IMR-90 (cell line): Measurements from ENCODE around the gene TCF12. TPM values are rescaled to one million over a fixed set of nuclear protein-coding genes. Genes with fewer than 3 reads are reported as not detected.

Source experiments
- ATAC-seq: fragments of 200-7000 bp; cut with Tn5 transposase; 2 replicates; pipeline ENCODE4 v1.9.1; 2020; ENCODE audit warnings: low read depth, mild to moderate bottlenecking, moderate library complexity
- BruUV-seq: library from RNA; stranded (reverse); fragments of 400-500 nt; replicated peaks from 2 replicates; lab custom pipeline; 2021; lab: Mats Ljungman, UMichigan
- CTCF ChIA-PET: fragments of 300-600 bp; formaldehyde crosslinking; extraction: SDS; loops from one replicate; lab custom pipeline; 2021; ENCODE audit warnings: antibody characterized with exemption; lab: Yijun Ruan, JAX
- POLR2A ChIA-PET: fragments of 300-600 bp; sonication (Branson Sonifier 250); formaldehyde crosslinking; loops from one replicate; lab custom pipeline; 2022; ENCODE audit warnings: antibody characterized with exemption; ENCODE audit not compliant: unreplicated experiment; lab: Charles Lee
- DNase-seq: peaks from one replicate; pipeline ENCODE4 v3.0.0; 2013
- H2AFZ ChIP-seq: replicated peaks from 2 replicates; pipeline ENCODE3; 2013; ENCODE audit warnings: low read length, mild to moderate bottlenecking; ENCODE audit not compliant: poor library complexity
- H2AK5ac ChIP-seq: 2 replicates; pipeline ENCODE4 v1.6.1; 2013; ENCODE audit warnings: low read depth, low read length, inconsistent platforms
- H2AK9ac ChIP-seq: replicated peaks from 2 replicates; pipeline ENCODE3; 2013; ENCODE audit warnings: mild to moderate bottlenecking, low read depth, low read length, moderate library complexity; ENCODE audit not compliant: poor library complexity
- H2BK120ac ChIP-seq: 2 replicates; pipeline ENCODE4 v1.6.1; 2013; ENCODE audit warnings: low read depth, low read length, inconsistent platforms
- H2BK15ac ChIP-seq: 3 replicates; pipeline ENCODE4 v1.6.1; 2013; ENCODE audit warnings: low read depth, low read length, inconsistent platforms
- H2BK20ac ChIP-seq: 2 replicates; pipeline ENCODE4 v1.6.1; 2013; ENCODE audit warnings: low read depth, mild to moderate bottlenecking, inconsistent platforms, low read length, moderate library complexity
- H2BK5ac ChIP-seq: 2 replicates; pipeline ENCODE4 v1.6.1; 2013; ENCODE audit warnings: mild to moderate bottlenecking, low read depth, low read length, inconsistent platforms; ENCODE audit not compliant: poor library complexity, severe bottlenecking
- H3K14ac ChIP-seq: replicated peaks from 2 replicates; pipeline ENCODE4 v1.6.1; 2013; ENCODE audit warnings: low read depth, low read length, inconsistent platforms
- H3K18ac ChIP-seq: 2 replicates; pipeline ENCODE4 v1.6.1; 2013; ENCODE audit warnings: low read depth, low read length, control low read depth
- H3K23ac ChIP-seq: 2 replicates; pipeline ENCODE4 v1.6.1; 2013; ENCODE audit warnings: low read depth, low read length, inconsistent platforms
- H3K27ac ChIP-seq: 2 replicates; pipeline ENCODE4 v1.5.1; 2013; ENCODE audit warnings: mild to moderate bottlenecking, control low read depth, low read length; ENCODE audit not compliant: insufficient read depth
- H3K27me3 ChIP-seq: 2 replicates; pipeline ENCODE4 v1.6.1; 2013; ENCODE audit warnings: low read length; ENCODE audit not compliant: control insufficient read depth, insufficient read depth
- H3K36me3 ChIP-seq: 2 replicates; pipeline ENCODE4 v1.6.1; 2013; ENCODE audit warnings: low read length, mixed read lengths; ENCODE audit not compliant: control insufficient read depth, insufficient read depth
- H3K4ac ChIP-seq: 2 replicates; pipeline ENCODE4 v1.6.1; 2013; ENCODE audit warnings: low read depth, low read length, inconsistent platforms
- H3K4me1 ChIP-seq: 2 replicates; pipeline ENCODE4 v1.6.1; 2013; ENCODE audit warnings: low read length, mixed read lengths; ENCODE audit not compliant: control insufficient read depth, insufficient read depth
- H3K4me2 ChIP-seq: 2 replicates; pipeline ENCODE4 v1.6.1; 2013; ENCODE audit warnings: low read depth, mild to moderate bottlenecking, control low read depth, low read length, moderate library complexity
- H3K4me3 ChIP-seq: 2 replicates; pipeline ENCODE4 v1.5.1; 2013; ENCODE audit warnings: low read depth, mild to moderate bottlenecking, control low read depth, low read length, moderate library complexity; ENCODE audit not compliant: insufficient read depth
- H3K56ac ChIP-seq: 2 replicates; pipeline ENCODE4 v1.6.1; 2013; ENCODE audit warnings: low read length, inconsistent platforms; ENCODE audit not compliant: insufficient read depth; ENCODE audit errors: extremely low read depth
- H3K79me1 ChIP-seq, 2 experiments: 2 replicates each; pipeline ENCODE4 v1.6.1; 2013; ENCODE audit warnings: low read length in 2 of 2, inconsistent platforms in 1 of 2, low read depth in 1 of 2
- H3K9ac ChIP-seq: 2 replicates; pipeline ENCODE4 v1.6.1; 2013; ENCODE audit warnings: low read depth, low read length, control low read depth
- H3K9me1 ChIP-seq: 2 replicates; pipeline ENCODE4 v1.6.1; 2013; ENCODE audit warnings: low read length, inconsistent platforms; ENCODE audit not compliant: insufficient read depth
- H3K9me3 ChIP-seq: 2 replicates; pipeline ENCODE4 v1.6.1; 2013; ENCODE audit warnings: low read length; ENCODE audit not compliant: control insufficient read depth, insufficient read depth
- H4K20me1 ChIP-seq: 2 replicates; pipeline ENCODE4 v1.6.1; 2013; ENCODE audit warnings: low read length, inconsistent platforms; ENCODE audit not compliant: insufficient read depth
- H4K5ac ChIP-seq: 2 replicates; pipeline ENCODE4 v1.6.1; 2013; ENCODE audit warnings: mild to moderate bottlenecking, low read depth, low read length, control low read depth
- H4K8ac ChIP-seq, 2 experiments: 2 replicates each; pipeline ENCODE4 v1.6.1; 2013; ENCODE audit warnings: low read depth in 2 of 2, low read length in 2 of 2, control low read depth in 1 of 2, inconsistent platforms in 1 of 2
- H4K91ac ChIP-seq: 2 replicates; pipeline ENCODE4 v1.6.1; 2013; ENCODE audit warnings: low read depth, low read length, inconsistent platforms; ENCODE audit not compliant: insufficient read depth
- CEBPB ChIP-seq: IDR thresholded peaks from 2 replicates; pipeline ENCODE4 v1.6.1; 2012; ENCODE audit warnings: low read depth, low read length, improper control_type of control experiment
- MAZ ChIP-seq: IDR thresholded peaks from 2 replicates; pipeline ENCODE4 v1.6.1; 2012; ENCODE audit warnings: low read depth, mild to moderate bottlenecking, low read length, improper control_type of control experiment, moderate library complexity, borderline replicate concordance
- WGBS, 2 experiments: methylation state at CpG; one replicate each; pipeline versions ENCODE4 v1.1.5 to v1.1.7; 2013; ENCODE audit warnings: missing lambda C conversion rate in 2 of 2; ENCODE audit not compliant: insufficient read length in 1 of 2; ENCODE audit errors: extremely low coverage in 2 of 2; 5-methylcytosine and 5-hydroxymethylcytosine counted together
- dilution Hi-C: fragments of 300-500 bp; cut with HindIII; formaldehyde crosslinking; loops from one replicate; pipeline ENCODE4 v1.14.3; 2018; ENCODE audit warnings: low sequenced_read_pairs; ENCODE audit not compliant: unreplicated experiment
- in situ Hi-C: fragments of 300-500 bp; cut with MboI; formaldehyde crosslinking; loops from 3 replicates; pipeline ENCODE4 v1.14.3; 2019; ENCODE audit warnings: low sequenced_read_pairs, inconsistent platforms, mixed read lengths
- intact Hi-C: fragments of 100-400 bp; cut with micrococcal nuclease; formaldehyde crosslinking; loops from 2 replicates; pipeline ENCODE4 v1.10.0; 2022
- polyA plus RNA-seq, 3 experiments: library from polyadenylated mRNA; depleted of rRNA; stranded (reverse); fragments of >200 nt; gene quantifications; 2 replicates each; pipeline ENCODE4 v1.2.3, GENCODE V29; 2012; ENCODE audit warnings: low replicate concordance in 1 of 3
- total RNA-seq: library from RNA; depleted of rRNA; stranded (reverse); fragments of >200 nt; gene quantifications from 2 replicates; pipeline ENCODE4 v1.2.3, GENCODE V29; 2012

Gene TCF12
- total and polyA plus RNA-seq, 2 of the 4 experiments (the other 2 are of a cell fraction), result 79.4 to 160 TPM

GRCh38 chr15:57018151-57018550 lies 99.7 kb downstream of the TCF12 start:
- ChIA-PET POLR2A (interaction anchor here (0.6 kb wide), 1 partner anchor 19 kb away, joined by 7 read pairs; no protein-coding TSS in a partner anchor), CTCF (no interaction called here)
- H3K4me2 ChIP-seq, result no peak overlapping the region
- no peak overlapping the region for H3K23ac ChIP-seq
- 0 out of 2 replicates have a peak overlapping the region, but pooled peaks have one; percentile 3 for H3K18ac ChIP-seq
- TF ChIP-seq CEBPB (0 out of 2 replicates have a peak, but pooled peaks have one; percentile 4), MAZ (no peak)
- H3K27me3 ChIP-seq, result no peaks in the 10 kb centered on the region
- H2BK120ac ChIP-seq, result no peak overlapping the region
- H3K27ac ChIP-seq, result no peak overlapping the region
- H2AFZ ChIP-seq, result no peak overlapping the region
- ATAC-seq (no peak; the same call in 1 of the 2 replicates), DNase-seq (no peak)
- 100% methylated on average over 2 of the region's 4 CpGs; no CpG with 5 or more reads in 1 of the 2 experiments for WGBS, 2 experiments
- H3K4me1 ChIP-seq, result peaks cover 7% of the 10 kb centered on the region
- H3K4me3 ChIP-seq, result no peak overlapping the region
- dilution Hi-C loops, result no loop called here
- H3K79me1 ChIP-seq, result peaks cover 51 to 81% of the 10 kb centered on the region in 2 experiments
- no peak overlapping the region for H2BK20ac ChIP-seq
- in situ Hi-C loops, result no loop called here
- no peaks in the 10 kb centered on the region; the same call in 1 of the 2 replicates for H3K36me3 ChIP-seq
- no peak overlapping the region for H3K56ac ChIP-seq
- H4K20me1 ChIP-seq, result peaks cover 45% of the 10 kb centered on the region
- H3K9me1 ChIP-seq, result peaks cover 20% of the 10 kb centered on the region; the same call in 1 of the 2 replicates
- no peak overlapping the region for H2BK5ac ChIP-seq
- H2BK15ac ChIP-seq, result no peak overlapping the region
- no peak overlapping the region for H3K4ac ChIP-seq
- no peak overlapping the region for H4K8ac ChIP-seq
- H3K9ac ChIP-seq, result no peak overlapping the region
- no peaks in the 10 kb centered on the region for H3K9me3 ChIP-seq
- H4K5ac ChIP-seq, result no peak overlapping the region
- H2AK9ac ChIP-seq, result no peak overlapping the region
- H2AK5ac ChIP-seq, result no peak overlapping the region
- H4K91ac ChIP-seq, result no peak overlapping the region
- no TSS peak for BruUV-seq
- no peak overlapping the region for H3K14ac ChIP-seq
- intact Hi-C loops, result loop anchor here (5.0 kb wide), 1 partner anchor 194 kb away; no protein-coding TSS in a partner anchor
